PFSK-1 (cell line): ENCODE data around the gene LTBP3.

Source experiments
- FOXP2 ChIP-seq: optimal IDR thresholded peaks from 2 replicates; pipeline ENCODE3; 2011; ENCODE audit warnings: borderline replicate concordance, control low read depth, inconsistent platforms; ENCODE audit not compliant: insufficient read depth; ENCODE audit errors: extremely low read length, extremely low read depth
- POLR2AphosphoS5 ChIP-seq: IDR thresholded peaks from 2 replicates; pipeline ENCODE4 v1.6.1; 2012; ENCODE audit warnings: low read depth, mild to moderate bottlenecking, control low read depth, low read length, moderate library complexity
- REST ChIP-seq, 2 experiments: IDR thresholded peaks; 2 replicates each; pipeline versions ENCODE4 v1.6.1 to v1.8.0; 2011 to 2012; ENCODE audit warnings: low read depth in 2 of 2, low read length in 2 of 2, control low read depth in 1 of 2, inconsistent platforms in 1 of 2, mild to moderate bottlenecking in 1 of 2, moderate library complexity in 1 of 2; ENCODE audit not compliant: insufficient read depth in 1 of 2
- SIN3A ChIP-seq: IDR thresholded peaks from 2 replicates; pipeline ENCODE4 v1.6.1; 2012; ENCODE audit warnings: mild to moderate bottlenecking, low read length, moderate library complexity, borderline replicate concordance; ENCODE audit not compliant: insufficient read depth
- TAF1 ChIP-seq: IDR thresholded peaks from 2 replicates; pipeline ENCODE4 v1.6.1; 2012; ENCODE audit warnings: low read length, control low read depth, borderline replicate concordance; ENCODE audit not compliant: insufficient read depth

Gene LTBP3

DNA sequence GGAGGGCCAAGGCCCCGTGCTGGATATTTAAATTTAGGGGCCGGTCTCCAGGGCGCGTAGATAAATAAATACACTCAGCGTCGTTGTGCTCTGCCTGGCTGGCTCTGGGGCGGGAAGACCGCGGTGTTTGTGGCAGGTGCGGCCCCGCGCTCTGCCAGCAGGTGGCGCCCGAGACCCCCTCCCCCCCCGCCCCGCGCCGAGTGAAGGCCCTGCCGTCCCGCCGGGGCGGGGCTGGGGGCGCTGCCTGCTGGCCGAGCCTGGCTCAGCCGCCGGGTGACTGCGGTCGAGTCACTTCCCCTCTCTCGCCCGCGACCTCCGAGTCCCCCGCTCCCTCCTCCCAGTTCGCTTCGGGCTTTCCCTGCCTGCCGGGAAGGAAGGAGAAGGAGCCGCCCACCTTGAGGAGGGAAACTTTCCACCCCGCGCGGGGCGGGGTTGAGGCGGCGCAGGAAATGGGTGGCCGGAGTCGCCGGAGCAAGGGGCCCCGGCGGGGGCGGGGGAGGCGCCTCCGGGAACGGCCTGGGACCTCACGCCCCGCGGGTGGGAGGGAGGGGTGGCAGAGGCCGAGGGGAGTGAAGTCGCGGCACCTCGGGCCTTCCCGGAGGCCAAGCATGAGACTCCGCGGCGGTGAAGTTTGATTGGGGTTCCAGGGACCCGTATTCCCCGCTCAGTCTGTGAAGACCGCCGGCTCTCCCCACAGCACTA, 16.1 kb upstream of the LTBP3 start:
- no peak for TF ChIP-seq REST (IDR thresholded peaks at IDR 0.05; ENCODE audit: insufficient read depth in 1 of 2, low read depth in 2 of 2, low read length in 2 of 2)
- no peak for TF ChIP-seq TAF1
- no peak for TF ChIP-seq POLR2AphosphoS5
- TF ChIP-seq SIN3A: peak; percentile 43; the same call in 1 of the 2 replicates

DNA sequence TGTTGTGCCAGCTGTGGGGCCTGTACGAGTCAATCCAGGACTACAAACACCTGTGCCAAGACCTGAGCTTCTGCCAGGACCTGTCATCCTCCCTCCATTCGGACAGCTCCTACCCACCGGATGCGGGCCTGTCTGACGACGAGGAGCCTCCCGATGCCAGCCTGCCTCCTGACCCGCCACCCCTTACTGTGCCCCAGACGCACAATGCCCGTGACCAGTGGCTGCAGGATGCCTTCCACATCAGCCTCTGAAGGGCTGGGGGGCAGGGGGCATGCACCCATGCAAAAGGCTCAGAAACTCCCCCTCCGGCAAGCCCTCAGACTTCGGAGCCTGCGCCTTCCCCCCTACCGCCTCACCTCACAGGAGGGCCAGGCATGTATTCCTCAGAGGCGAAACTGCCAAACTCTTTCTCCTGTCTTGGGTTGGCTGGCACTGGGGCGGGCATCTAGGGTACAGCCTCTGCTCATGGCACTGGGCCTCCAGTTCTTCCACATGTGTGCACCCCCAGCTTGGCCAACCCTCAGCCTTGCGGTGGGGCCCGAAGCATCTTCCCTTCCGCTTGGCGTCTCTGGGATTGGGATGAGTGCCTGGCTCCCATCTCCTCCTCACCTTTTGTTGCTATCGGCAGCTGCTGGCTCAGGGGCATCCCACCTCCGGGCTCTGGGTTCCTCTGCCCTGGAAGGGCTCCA, 15.4 kb upstream of the LTBP3 start:
- no peak for TF ChIP-seq SIN3A
- TF ChIP-seq TAF1: no peak
- TF ChIP-seq REST (IDR thresholded peaks at IDR 0.05; ENCODE audit: insufficient read depth in 1 of 2, low read depth in 2 of 2, low read length in 2 of 2): no peak
- no peak for TF ChIP-seq FOXP2
- no peak for TF ChIP-seq POLR2AphosphoS5

DNA sequence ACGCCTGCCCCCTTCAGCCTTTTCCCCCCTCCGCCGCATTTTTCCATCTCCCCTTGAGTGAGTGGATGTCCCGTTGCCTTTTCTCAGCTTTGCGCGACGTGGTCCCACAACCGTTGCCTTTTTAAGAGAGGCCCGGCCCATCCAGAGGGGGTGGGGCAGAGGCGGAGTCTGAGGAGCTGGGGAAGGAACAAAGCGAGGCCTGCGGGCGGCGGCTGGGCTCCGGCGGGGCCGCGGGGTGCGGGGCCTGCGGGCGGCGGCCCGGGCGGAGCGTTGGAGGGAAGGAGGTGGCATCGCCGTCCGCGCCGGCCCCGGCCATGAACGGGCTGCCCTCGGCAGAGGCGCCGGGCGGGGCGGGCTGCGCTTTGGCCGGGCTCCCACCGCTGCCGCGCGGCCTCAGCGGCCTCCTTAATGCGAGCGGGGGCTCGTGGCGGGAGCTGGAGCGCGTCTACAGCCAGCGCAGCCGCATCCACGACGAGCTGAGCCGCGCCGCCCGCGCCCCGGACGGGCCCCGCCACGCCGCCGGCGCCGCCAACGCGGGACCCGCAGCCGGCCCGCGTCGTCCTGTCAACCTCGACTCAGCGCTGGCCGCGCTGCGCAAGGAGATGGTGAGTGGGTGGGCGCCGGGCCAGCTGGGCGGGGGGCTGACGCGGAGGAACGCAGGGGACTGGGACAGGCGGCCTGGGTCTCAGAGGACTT, 14.3 kb upstream of the LTBP3 start, which contains the start of gene FAM89B:
Gene FAM89B (plus strand): TSS at position 183 of the 696 bp plus-strand sequence. CDS start 132 bp downstream, at position 315.
- TF ChIP-seq REST (IDR thresholded peaks at IDR 0.05; ENCODE audit: insufficient read depth in 1 of 2, low read depth in 2 of 2, low read length in 2 of 2) (no peak), FOXP2 (no peak), TAF1 (0 out of 2 replicates have a peak, but pooled peaks have one; percentile 30), POLR2AphosphoS5 (no peak), SIN3A (peak; percentile 68; the same call in 1 of the 2 replicates)

- TF ChIP-seq POLR2AphosphoS5: no peak
- TF ChIP-seq SIN3A: 0 out of 2 replicates have a peak, but pooled peaks have one; percentile 41
Measured at GRCh38 chr11:65571940-65572339, 13.8 kb upstream of the LTBP3 start.

GRCh38 chr11:65571420-65571819, 13.3 kb upstream of the LTBP3 start:
- TF ChIP-seq POLR2AphosphoS5 (no peak), REST (IDR thresholded peaks at IDR 0.05; ENCODE audit: insufficient read depth in 1 of 2, low read depth in 2 of 2, low read length in 2 of 2) (no peak), SIN3A (no peak)
